ENCODE data around the gene CPXM2. TPM values are rescaled to one million over a fixed set of nuclear protein-coding genes. Genes with fewer than 3 reads are reported as not detected.

The CPXM2 gene
- total RNA-seq, 2 experiments from 2014 or later, result not detected

GRCh38 chr10:123724747-123725146 lies 166.9 kb downstream of the CPXM2 start:
- H3K9me3 Mint-ChIP-seq, result no peaks in the 10 kb centered on the region
- H3K36me3 Mint-ChIP-seq (ENCODE audit: low read depth), result no peaks in the 10 kb centered on the region
- H3K27ac Mint-ChIP-seq, result no peak overlapping the region
- H3K4me3 Mint-ChIP-seq, result no peak overlapping the region
- no peaks in the 10 kb centered on the region for H3K27me3 Mint-ChIP-seq
- ChIA-PET CTCF (no interaction called here), POLR2A (no interaction called here)
- H3K4me1 Mint-ChIP-seq, result no peaks in the 10 kb centered on the region
- DNase-seq, result no peak

- Mint-ChIP-seq H3K9me3 (no peaks in the 10 kb centered on the region), H3K27me3 (no peaks in the 10 kb centered on the region), H3K4me3 (no peak overlapping the region), H3K36me3 (ENCODE audit: low read depth) (no peaks in the 10 kb centered on the region), H3K4me1 (no peaks in the 10 kb centered on the region), H3K27ac (no peak overlapping the region)
- CTCF ChIA-PET, result no interaction called here
- DNase-seq, result no peak
- POLR2A ChIA-PET, result no interaction called here
These were observed 169.3 kb downstream of the CPXM2 start for GRCh38 chr10:123722351-123722750.

- no peak for DNase-seq
- Mint-ChIP-seq H3K27me3 (no peaks in the 10 kb centered on the region), H3K36me3 (ENCODE audit: low read depth) (no peaks in the 10 kb centered on the region), H3K4me1 (no peaks in the 10 kb centered on the region), H3K27ac (no peak overlapping the region), H3K4me3 (no peak overlapping the region), H3K9me3 (no peaks in the 10 kb centered on the region)
- POLR2A ChIA-PET, result no interaction called here
- CTCF ChIA-PET, result no interaction called here
These were observed 170.1 kb downstream of the CPXM2 start for GRCh38 chr10:123721441-123722049.

GRCh38 chr10:123720536-123720935 lies 171.1 kb downstream of the CPXM2 start:
- CTCF ChIA-PET, result interaction anchor here (0.6 kb wide), 1 partner anchor 40 kb away, joined by 3 read pairs; no protein-coding TSS in a partner anchor
- H3K27me3 Mint-ChIP-seq, result no peaks in the 10 kb centered on the region
- H3K4me3 Mint-ChIP-seq, result no peak overlapping the region
- no peak for DNase-seq
- no peaks in the 10 kb centered on the region for H3K9me3 Mint-ChIP-seq
- POLR2A ChIA-PET, result no interaction called here
- H3K27ac Mint-ChIP-seq, result no peak overlapping the region
- H3K36me3 Mint-ChIP-seq (ENCODE audit: low read depth), result no peaks in the 10 kb centered on the region
- no peaks in the 10 kb centered on the region for H3K4me1 Mint-ChIP-seq

GRCh38 chr10:123718544-123719060 lies 173.0 kb downstream of the CPXM2 start:
- H3K27me3 Mint-ChIP-seq, result no peaks in the 10 kb centered on the region
- H3K27ac Mint-ChIP-seq, result no peak overlapping the region
- DNase-seq, result no peak
- no peaks in the 10 kb centered on the region for H3K4me1 Mint-ChIP-seq
- no peaks in the 10 kb centered on the region for H3K36me3 Mint-ChIP-seq (ENCODE audit: low read depth)
- H3K4me3 Mint-ChIP-seq, result no peak overlapping the region
- ChIA-PET POLR2A (no interaction called here), CTCF (interaction anchor here (1.0 kb wide), 1 partner anchor 433 kb away, joined by 3 read pairs; no protein-coding TSS in a partner anchor)
- no peaks in the 10 kb centered on the region for H3K9me3 Mint-ChIP-seq

GRCh38 chr10:123717336-123717735 lies 174.3 kb downstream of the CPXM2 start:
- no peaks in the 10 kb centered on the region for H3K9me3 Mint-ChIP-seq
- DNase-seq, result no peak

GRCh38 chr10:123715546-123715945 lies 176.1 kb downstream of the CPXM2 start:
- Mint-ChIP-seq H3K9me3 (no peaks in the 10 kb centered on the region), H3K4me1 (no peaks in the 10 kb centered on the region), H3K27ac (no peak overlapping the region), H3K36me3 (ENCODE audit: low read depth) (no peaks in the 10 kb centered on the region), H3K4me3 (no peak overlapping the region), H3K27me3 (no peaks in the 10 kb centered on the region)
- no peak for DNase-seq
- CTCF ChIA-PET, result no interaction called here
- POLR2A ChIA-PET, result no interaction called here

More at GRCh38 chr10:123717336-123717735, 174.3 kb downstream of the CPXM2 start:
- Mint-ChIP-seq H3K27ac (no peak overlapping the region), H3K36me3 (ENCODE audit: low read depth) (no peaks in the 10 kb centered on the region), H3K27me3 (no peaks in the 10 kb centered on the region), H3K4me3 (no peak overlapping the region), H3K4me1 (no peaks in the 10 kb centered on the region)
- ChIA-PET POLR2A (no interaction called here), CTCF (no interaction called here)

- H3K4me3 Mint-ChIP-seq, result no peak overlapping the region
- ChIA-PET POLR2A (no interaction called here), CTCF (no interaction called here)
- no peaks in the 10 kb centered on the region for H3K9me3 Mint-ChIP-seq
- DNase-seq, result no peak
- H3K36me3 Mint-ChIP-seq (ENCODE audit: low read depth), result no peaks in the 10 kb centered on the region
- no peak overlapping the region for H3K27ac Mint-ChIP-seq
- H3K4me1 Mint-ChIP-seq, result no peaks in the 10 kb centered on the region
- no peaks in the 10 kb centered on the region for H3K27me3 Mint-ChIP-seq
These were observed 185.4 kb downstream of the CPXM2 start for GRCh38 chr10:123706236-123706635.

GRCh38 chr10:123704812-123705211 lies 186.8 kb downstream of the CPXM2 start:
- CTCF ChIA-PET, result no interaction called here
- H3K27ac Mint-ChIP-seq, result no peak overlapping the region
- no peaks in the 10 kb centered on the region for H3K9me3 Mint-ChIP-seq
- no peak overlapping the region for H3K4me3 Mint-ChIP-seq
- H3K36me3 Mint-ChIP-seq (ENCODE audit: low read depth), result no peaks in the 10 kb centered on the region
- POLR2A ChIA-PET, result no interaction called here
- H3K4me1 Mint-ChIP-seq, result no peaks in the 10 kb centered on the region
- no peak for DNase-seq
- H3K27me3 Mint-ChIP-seq, result no peaks in the 10 kb centered on the region

GRCh38 chr10:123704076-123704475 lies 187.5 kb downstream of the CPXM2 start:
- Mint-ChIP-seq H3K9me3 (no peaks in the 10 kb centered on the region), H3K4me1 (no peaks in the 10 kb centered on the region), H3K27me3 (no peaks in the 10 kb centered on the region), H3K27ac (no peak overlapping the region), H3K4me3 (no peak overlapping the region), H3K36me3 (ENCODE audit: low read depth) (no peaks in the 10 kb centered on the region)
- ChIA-PET CTCF (no interaction called here), POLR2A (no interaction called here)
- no peak for DNase-seq

GRCh38 chr10:123703195-123703790 lies 188.3 kb downstream of the CPXM2 start:
- ChIA-PET POLR2A (no interaction called here), CTCF (no interaction called here)
- DNase-seq, result no peak
- Mint-ChIP-seq H3K9me3 (no peaks in the 10 kb centered on the region), H3K4me3 (no peak overlapping the region), H3K36me3 (ENCODE audit: low read depth) (no peaks in the 10 kb centered on the region), H3K27me3 (no peaks in the 10 kb centered on the region), H3K4me1 (no peaks in the 10 kb centered on the region), H3K27ac (no peak overlapping the region)

All from activated CD4-positive, alpha-beta T cell treated with anti-CD3 and anti-CD28 coated beads, Interleukin-2, amount 10 ng/mL, durations not matched to agents 7 days and 5 days (primary cell).